ENCODE measurements around the gene ANXA2R.
A peak's percentile ranks its signal among the peaks of the same experiment; 100 is the strongest.
"Not testable (repeated sequence)": the region's sequence is repeated elsewhere in the genome, so short reads cannot be mapped to it uniquely, and the experiment has no call there.

ANXA2R gene, protein sequence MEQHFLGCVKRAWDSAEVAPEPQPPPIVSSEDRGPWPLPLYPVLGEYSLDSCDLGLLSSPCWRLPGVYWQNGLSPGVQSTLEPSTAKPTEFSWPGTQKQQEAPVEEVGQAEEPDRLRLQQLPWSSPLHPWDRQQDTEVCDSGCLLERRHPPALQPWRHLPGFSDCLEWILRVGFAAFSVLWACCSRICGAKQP

GRCh38 chr5:43040287-43041098 lies at the start of gene ANXA2R:
Gene ANXA2R (minus strand): TSS chr5:43040319. CDS start chr5:43040046, 273 bp downstream.
- peak; percentile 98 for DNase-seq

GRCh38 chr5:43086118-43086908 lies 46.2 kb upstream of the ANXA2R start:
- not testable (repeated sequence) for DNase-seq

GRCh38 chr5:43085453-43085852 lies 45.3 kb upstream of the ANXA2R start:
- DNase-seq = no peak

- peak; percentile 38 for DNase-seq
Measured at GRCh38 chr5:43084468-43084867, 44.3 kb upstream of the ANXA2R start.

DNA sequence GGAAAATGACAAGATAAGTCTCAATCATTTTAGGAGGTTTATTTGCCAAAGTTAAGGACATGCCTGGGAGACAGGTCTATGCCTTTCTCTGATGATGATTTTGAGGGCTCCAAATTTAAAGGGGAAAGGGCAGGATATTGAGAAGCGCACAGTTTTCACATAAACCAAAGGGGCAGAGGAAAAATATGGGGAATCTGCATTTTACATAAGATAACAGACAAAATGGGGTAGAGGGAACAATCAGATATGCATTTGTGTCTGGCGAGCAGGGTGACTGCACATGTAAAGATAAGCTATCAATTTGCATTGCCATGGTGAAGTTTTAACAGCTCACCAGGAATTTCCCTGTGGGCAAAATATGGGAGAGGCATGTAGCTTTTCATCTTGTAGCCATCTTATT lies 41.2 kb upstream of the ANXA2R start:
- peak; percentile 51 for DNase-seq

- no peak for DNase-seq
Measured at GRCh38 chr5:43078956-43079355, 38.8 kb upstream of the ANXA2R start.

- not testable (repeated sequence) for DNase-seq
Measured at GRCh38 chr5:43077446-43078191, 37.5 kb upstream of the ANXA2R start.

DNA sequence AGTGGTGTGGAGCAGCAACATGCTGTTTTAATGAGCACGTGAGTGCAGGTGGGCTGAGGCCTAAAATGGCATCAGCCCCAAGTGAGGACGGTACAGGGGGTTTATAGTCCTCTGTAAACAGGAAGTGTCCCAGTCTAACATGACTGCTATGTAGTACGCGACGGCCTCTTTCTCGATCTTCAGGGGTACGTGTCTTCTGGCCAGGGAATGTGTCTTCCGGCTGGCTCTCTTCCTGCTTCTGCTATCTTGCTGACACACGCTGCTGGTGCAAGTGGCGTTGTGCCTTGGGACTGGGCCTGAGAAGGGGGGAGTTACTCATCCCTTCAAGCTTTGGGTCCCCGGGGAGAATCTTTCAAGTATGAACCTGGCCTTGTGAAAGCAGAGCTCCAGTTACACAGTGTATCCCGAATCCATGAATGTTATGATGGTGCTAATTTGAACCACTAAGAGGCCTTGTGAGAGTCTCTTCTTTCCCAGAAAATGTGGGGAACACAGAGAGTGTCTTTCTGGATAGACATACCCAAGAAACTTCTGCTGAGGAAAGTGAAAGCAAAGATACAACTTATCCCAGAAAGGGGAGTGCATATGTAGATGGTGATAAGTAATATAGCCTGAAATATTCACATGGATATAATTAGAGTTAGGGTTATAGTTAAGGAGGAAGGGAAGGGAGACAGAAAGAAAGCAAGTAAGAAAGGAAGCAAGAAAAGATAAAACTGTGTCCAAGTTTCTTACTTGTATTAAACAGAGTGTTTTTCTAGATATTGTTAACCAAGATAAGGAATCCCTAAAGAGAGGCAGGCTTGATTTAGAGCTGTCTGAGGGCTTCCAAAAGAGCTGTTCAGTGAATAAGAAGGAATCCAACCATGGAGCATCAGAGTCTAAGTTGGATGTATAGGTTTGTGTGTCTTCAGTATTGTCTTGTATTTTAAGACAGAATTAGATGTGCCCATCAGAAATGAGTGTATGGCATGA lies 35.5 kb upstream of the ANXA2R start:
- peak; percentile 77 for DNase-seq

- DNase-seq = no peak
Measured at GRCh38 chr5:43074987-43075318, 34.8 kb upstream of the ANXA2R start.

GRCh38 chr5:43073597-43074546 lies 33.8 kb upstream of the ANXA2R start:
- peak; percentile 81 for DNase-seq

- DNase-seq = not testable (repeated sequence)
Measured at GRCh38 chr5:43069401-43069720, 29.2 kb upstream of the ANXA2R start.

DNA sequence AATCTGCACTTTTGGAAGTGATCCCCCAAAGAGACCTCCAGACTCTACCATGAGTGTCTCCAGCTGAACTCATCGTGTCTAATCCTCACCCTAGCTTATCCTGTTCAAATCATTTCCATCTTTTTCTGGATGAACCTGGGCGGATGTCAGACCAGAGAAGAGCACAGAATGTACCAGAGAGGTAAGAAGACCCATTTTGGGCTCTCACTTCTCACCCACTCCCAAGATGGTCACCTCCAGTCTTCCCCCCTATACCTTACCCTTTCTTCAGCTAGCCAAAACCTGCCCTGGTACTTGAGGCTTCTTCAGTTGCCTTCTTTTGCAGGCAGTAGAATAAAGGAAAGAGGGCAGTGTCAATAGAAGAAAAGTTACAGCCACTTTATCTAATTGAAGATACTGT lies 27.9 kb upstream of the ANXA2R start:
- no peak for DNase-seq

GRCh38 chr5:43066799-43067741 lies 27.0 kb upstream of the ANXA2R start:
- DNase-seq = peak; percentile 96

DNA sequence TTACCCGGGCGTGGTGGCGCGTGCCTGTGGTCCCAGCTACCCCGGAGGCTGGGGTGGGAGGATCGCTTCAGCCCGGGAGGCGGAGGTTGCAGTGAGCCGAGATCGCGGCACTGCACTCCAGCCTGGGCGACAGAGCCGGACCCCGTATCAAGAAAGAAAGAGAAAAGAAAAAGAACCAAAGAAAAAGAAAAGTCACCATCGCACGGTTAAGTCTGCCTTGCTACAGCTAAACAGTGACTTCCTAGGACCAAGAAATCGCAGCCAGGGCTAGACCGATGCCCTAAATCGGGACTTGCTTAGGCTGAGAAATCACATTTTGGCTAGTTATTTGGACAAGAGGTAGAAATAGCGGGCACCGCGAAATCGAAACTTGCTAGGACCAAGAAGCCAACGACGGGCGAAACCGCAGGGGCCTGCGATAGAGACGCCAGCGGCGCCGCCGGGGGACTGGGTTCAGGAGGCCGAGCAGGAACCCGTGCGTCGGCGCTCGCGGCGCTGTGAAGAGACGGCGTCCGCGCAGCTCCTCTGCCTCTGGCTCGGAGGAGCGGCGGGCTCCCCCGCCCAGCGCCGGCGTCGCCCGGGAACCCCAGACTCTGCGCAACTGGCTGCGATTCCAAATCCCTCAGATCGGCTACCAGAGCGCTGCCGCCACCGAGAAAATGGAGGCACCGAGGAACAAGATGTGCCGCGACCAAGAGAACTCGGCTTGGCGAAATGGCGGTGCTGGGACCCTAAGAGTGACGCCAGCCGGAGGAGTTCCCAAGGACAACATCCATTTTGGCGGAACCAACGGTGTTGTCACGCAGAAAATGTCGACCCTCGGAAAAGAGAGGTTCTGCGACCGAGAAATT lies 26.1 kb upstream of the ANXA2R start:
- peak; percentile 85 for DNase-seq

DNA sequence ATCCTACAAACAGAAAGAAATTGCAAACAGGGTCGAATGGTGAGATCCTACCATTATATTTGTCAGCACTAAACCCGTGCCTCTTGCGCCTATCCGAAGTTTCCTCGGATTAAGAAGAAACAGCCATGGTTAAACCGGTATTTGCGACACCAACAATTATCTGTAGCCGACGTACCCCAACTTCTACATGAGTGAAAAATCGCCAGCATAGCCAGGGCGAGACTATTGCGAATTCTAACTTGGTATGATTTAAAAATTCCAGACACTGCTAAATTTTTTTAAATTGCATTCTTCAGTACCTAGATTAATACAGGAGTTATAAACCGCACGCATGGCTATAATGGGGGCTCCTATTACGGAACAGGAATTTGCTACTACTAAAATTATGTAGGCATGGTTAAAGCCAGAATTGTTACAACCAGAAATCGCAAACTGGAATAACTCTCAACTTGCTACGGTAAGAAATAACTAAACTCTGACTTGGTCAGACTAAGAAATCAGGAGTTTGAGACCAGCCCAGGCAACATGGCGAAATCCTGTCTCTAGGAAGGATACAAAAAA lies 25.3 kb upstream of the ANXA2R start:
- DNase-seq = peak; percentile 66

- DNase-seq = peak; percentile 41
Measured at GRCh38 chr5:43063721-43064171, 23.6 kb upstream of the ANXA2R start.

DNA sequence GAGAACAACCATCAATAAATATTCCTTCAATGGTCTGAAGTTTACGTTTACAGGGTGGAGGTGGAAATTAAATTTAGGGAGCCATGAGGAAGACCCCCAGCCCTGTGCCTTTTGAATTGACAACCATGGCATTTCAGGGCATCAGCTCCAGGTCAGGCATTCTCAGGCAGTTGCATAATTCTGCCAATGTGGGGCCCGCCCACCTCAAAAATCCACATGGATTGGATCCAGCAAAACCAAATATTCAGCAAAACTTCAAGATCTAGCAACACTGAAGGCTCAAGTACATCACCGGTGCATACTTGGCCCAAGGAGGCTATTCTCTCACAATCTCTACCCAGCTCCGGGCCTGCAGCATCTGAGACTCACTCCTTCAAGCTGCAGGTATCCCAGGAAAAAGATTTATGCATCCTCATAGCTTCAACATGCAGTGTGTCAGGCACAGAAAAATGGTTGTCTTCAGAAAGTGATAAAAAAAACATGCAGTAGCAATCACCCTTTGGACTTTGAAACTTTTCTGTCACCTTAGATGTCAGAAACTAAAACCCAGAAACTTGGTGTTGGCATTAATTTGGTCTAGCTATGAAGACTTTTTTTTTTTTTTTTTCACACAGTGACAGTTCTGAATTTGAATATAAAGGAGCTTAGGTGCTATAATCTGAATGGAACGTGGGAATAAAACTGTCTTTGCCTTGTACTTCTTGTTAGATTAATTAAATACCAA lies 21.4 kb upstream of the ANXA2R start:
- no peak for DNase-seq
